IPS-15b (cell line): ENCODE data around the gene NPAS3.

Experiments used
- H3K27me3 ChIP-seq: one replicate; pipeline ENCODE4 v1.6.1; 2013; ENCODE audit warnings: low read length; ENCODE audit not compliant: control insufficient read depth, insufficient read depth
- H3K36me3 ChIP-seq: one replicate; pipeline ENCODE4 v1.6.1; 2013; ENCODE audit warnings: low read length; ENCODE audit not compliant: control insufficient read depth, insufficient read depth
- H3K4me1 ChIP-seq: one replicate; pipeline ENCODE4 v1.6.1; 2013; ENCODE audit warnings: mild to moderate bottlenecking, low read length; ENCODE audit not compliant: control insufficient read depth, insufficient read depth
- H3K4me3 ChIP-seq: one replicate; pipeline ENCODE4 v1.5.1; 2013; ENCODE audit warnings: low read depth, low read length
- H3K9ac ChIP-seq: one replicate; pipeline ENCODE4 v1.6.1; 2013; ENCODE audit warnings: low read depth, mild to moderate bottlenecking, low read length
- H3K9me3 ChIP-seq: one replicate; pipeline ENCODE4 v1.6.1; 2013; ENCODE audit warnings: mild to moderate bottlenecking, low read length; ENCODE audit not compliant: control insufficient read depth, insufficient read depth

Gene NPAS3

GRCh38 chr14:32947081-32947480 lies 8.4 kb downstream of the NPAS3 start:
- Histone ChIP-seq H3K9me3 (no peaks in the 10 kb centered on the region), H3K27me3 (peaks cover 14% of the 10 kb centered on the region)

GRCh38 chr14:32947792-32948191 lies 9.1 kb downstream of the NPAS3 start:
- Histone ChIP-seq H3K9me3 (no peaks in the 10 kb centered on the region), H3K27me3 (peaks cover 6% of the 10 kb centered on the region), H3K9ac (no peak overlapping the region), H3K36me3 (no peaks in the 10 kb centered on the region), H3K4me3 (no peak overlapping the region), H3K4me1 (no peaks in the 10 kb centered on the region)

More at GRCh38 chr14:32947081-32947480, 8.4 kb downstream of the NPAS3 start:
- no peak overlapping the region for H3K9ac ChIP-seq
- H3K4me3 ChIP-seq = no peak overlapping the region
- no peaks in the 10 kb centered on the region for H3K4me1 ChIP-seq
- H3K36me3 ChIP-seq = no peaks in the 10 kb centered on the region

- H3K9ac ChIP-seq = no peak overlapping the region
- H3K4me1 ChIP-seq = no peaks in the 10 kb centered on the region
- no peak overlapping the region for H3K4me3 ChIP-seq
- no peaks in the 10 kb centered on the region for H3K27me3 ChIP-seq
- H3K36me3 ChIP-seq = no peaks in the 10 kb centered on the region
- no peaks in the 10 kb centered on the region for H3K9me3 ChIP-seq
These were observed 11.9 kb downstream of the NPAS3 start for GRCh38 chr14:32950584-32950983.

- Histone ChIP-seq H3K36me3 (no peaks in the 10 kb centered on the region), H3K27me3 (no peaks in the 10 kb centered on the region)
These were observed 28.7 kb downstream of the NPAS3 start for GRCh38 chr14:32967421-32967820.

GRCh38 chr14:32968972-32969544 lies 30.4 kb downstream of the NPAS3 start:
- H3K4me3 ChIP-seq = no peak overlapping the region
- H3K27me3 ChIP-seq = no peaks in the 10 kb centered on the region
- no peaks in the 10 kb centered on the region for H3K9me3 ChIP-seq
- no peaks in the 10 kb centered on the region for H3K36me3 ChIP-seq
- H3K9ac ChIP-seq = no peak overlapping the region
- no peaks in the 10 kb centered on the region for H3K4me1 ChIP-seq

More at GRCh38 chr14:32967421-32967820, 28.7 kb downstream of the NPAS3 start:
- no peak overlapping the region for H3K9ac ChIP-seq
- no peaks in the 10 kb centered on the region for H3K9me3 ChIP-seq
- H3K4me1 ChIP-seq = no peaks in the 10 kb centered on the region
- no peak overlapping the region for H3K4me3 ChIP-seq

GRCh38 chr14:32977913-32978312 lies 39.2 kb downstream of the NPAS3 start:
- Histone ChIP-seq H3K4me3 (no peak overlapping the region), H3K4me1 (no peaks in the 10 kb centered on the region), H3K9me3 (no peaks in the 10 kb centered on the region), H3K36me3 (no peaks in the 10 kb centered on the region), H3K27me3 (no peaks in the 10 kb centered on the region), H3K9ac (no peak overlapping the region)

- no peaks in the 10 kb centered on the region for H3K4me1 ChIP-seq
- H3K9me3 ChIP-seq = no peaks in the 10 kb centered on the region
- H3K27me3 ChIP-seq = no peaks in the 10 kb centered on the region
- no peaks in the 10 kb centered on the region for H3K36me3 ChIP-seq
- H3K9ac ChIP-seq = no peak overlapping the region
- no peak overlapping the region for H3K4me3 ChIP-seq
These were observed 40.1 kb downstream of the NPAS3 start for GRCh38 chr14:32978691-32979255.

GRCh38 chr14:32980178-32980901 lies 41.7 kb downstream of the NPAS3 start:
- Histone ChIP-seq H3K27me3 (no peaks in the 10 kb centered on the region), H3K4me1 (no peaks in the 10 kb centered on the region), H3K4me3 (no peak overlapping the region), H3K9ac (no peak overlapping the region), H3K36me3 (no peaks in the 10 kb centered on the region), H3K9me3 (no peaks in the 10 kb centered on the region)

- Histone ChIP-seq H3K9me3 (no peaks in the 10 kb centered on the region), H3K4me3 (no peak overlapping the region), H3K9ac (no peak overlapping the region), H3K36me3 (no peaks in the 10 kb centered on the region), H3K4me1 (no peaks in the 10 kb centered on the region), H3K27me3 (no peaks in the 10 kb centered on the region)
These were observed 42.3 kb downstream of the NPAS3 start for GRCh38 chr14:32980902-32981501.

GRCh38 chr14:32984241-32984930 lies 45.7 kb downstream of the NPAS3 start:
- no peak overlapping the region for H3K9ac ChIP-seq
- no peaks in the 10 kb centered on the region for H3K36me3 ChIP-seq
- no peaks in the 10 kb centered on the region for H3K4me1 ChIP-seq
- no peaks in the 10 kb centered on the region for H3K9me3 ChIP-seq
- no peak overlapping the region for H3K4me3 ChIP-seq
- no peaks in the 10 kb centered on the region for H3K27me3 ChIP-seq

- H3K4me1 ChIP-seq = no peaks in the 10 kb centered on the region
- no peaks in the 10 kb centered on the region for H3K36me3 ChIP-seq
- no peaks in the 10 kb centered on the region for H3K27me3 ChIP-seq
These were observed 47.2 kb downstream of the NPAS3 start for GRCh38 chr14:32985866-32986265.

More at GRCh38 chr14:32985866-32986265, 47.2 kb downstream of the NPAS3 start:
- no peak overlapping the region for H3K9ac ChIP-seq
- H3K9me3 ChIP-seq = no peaks in the 10 kb centered on the region
- no peak overlapping the region for H3K4me3 ChIP-seq
